GM12878 (cell line): ENCODE measurements around the gene HOXD9. TPM values are rescaled to one million over a fixed set of nuclear protein-coding genes. Genes with fewer than 3 reads are reported as not detected.

Experiments
- ATAC-seq: fragments of 200-7000 bp; cut with Tn5 transposase; 3 replicates; pipeline ENCODE4 v1.9.1; 2020; ENCODE audit warnings: mild to moderate bottlenecking, moderate library complexity
- BruUV-seq: library from RNA; stranded (reverse); fragments of 400-500 nt; replicated peaks from 2 replicates; lab custom pipeline; 2021; lab: Mats Ljungman, UMichigan
- CTCF ChIA-PET: fragments of 300-600 bp; sonication (Branson Sonifier 250); formaldehyde crosslinking; extraction: SDS; loops from one replicate; lab custom pipeline; 2021; ENCODE audit warnings: inconsistent platforms; lab: Yijun Ruan, JAX
- POLR2A ChIA-PET: fragments of 350-600 bp; formaldehyde crosslinking; extraction: SDS; loops from one replicate; lab custom pipeline; 2021; ENCODE audit warnings: inconsistent platforms; lab: Charles Lee
- RAD21 ChIA-PET: fragments of 300-600 bp; sonication (Branson Sonifier 250); formaldehyde crosslinking; loops from one replicate; lab custom pipeline; 2023; ENCODE audit warnings: antibody characterized with exemption; ENCODE audit not compliant: unreplicated experiment; lab: Charles Lee
- SMC1A ChIA-PET: fragments of 300-600 bp; sonication (Branson Sonifier 250); formaldehyde crosslinking; loops from one replicate; lab custom pipeline; 2023; ENCODE audit not compliant: unreplicated experiment, uncharacterized antibody; lab: Charles Lee
- DNase-seq: peaks from one replicate; pipeline ENCODE4 v3.0.0-alpha.2; 2011; ENCODE audit warnings: low read depth, low spot score
- FAIRE-seq: peaks from 3 replicates; lab custom pipeline; 2011; peaks lifted over from hg19 to GRCh38; lab: Jason Lieb, UNC
- H2AFZ ChIP-seq: 2 replicates; pipeline ENCODE4 v1.6.0; 2011; ENCODE audit warnings: low read depth, low read length, control low read depth; ENCODE audit not compliant: control insufficient read depth
- H3K27ac ChIP-seq: 2 replicates; pipeline ENCODE4 v1.5.1; 2011; ENCODE audit warnings: control low read depth; ENCODE audit not compliant: control insufficient read depth, insufficient read depth
- H3K27me3 ChIP-seq, 2 experiments: replicated peaks in 1 of 2; 2 replicates each; pipeline versions ENCODE4 v1.6.0 to v1.6.1; 2011; ENCODE audit warnings: low read length in 1 of 2; ENCODE audit not compliant: control insufficient read depth in 2 of 2, insufficient read depth in 2 of 2
- H3K36me3 ChIP-seq, 2 experiments: 2 replicates each; pipeline ENCODE4 v1.5.1; 2011; ENCODE audit warnings: low read length in 1 of 2; ENCODE audit not compliant: control insufficient read depth in 2 of 2, insufficient read depth in 2 of 2
- H3K4me1 ChIP-seq: 2 replicates; pipeline ENCODE4 v1.6.1; 2011; ENCODE audit warnings: mild to moderate bottlenecking, low read length, moderate library complexity, mixed read lengths; ENCODE audit not compliant: control insufficient read depth, insufficient read depth
- H3K4me2 ChIP-seq: 2 replicates; pipeline ENCODE4 v1.6.0; 2011; ENCODE audit warnings: control low read depth; ENCODE audit not compliant: control insufficient read depth, insufficient read depth
- H3K4me3 ChIP-seq: fragments of 200-600 bp; sonication (generic); 2 replicates; pipeline ENCODE4 v1.5.1; 2016
- H3K79me2 ChIP-seq: 2 replicates; pipeline ENCODE4 v1.6.0; 2011; ENCODE audit warnings: low read length; ENCODE audit not compliant: control insufficient read depth, insufficient read depth
- H3K9ac ChIP-seq: 2 replicates; pipeline ENCODE4 v1.8.0; 2011; ENCODE audit warnings: low read length, control low read depth, mixed read lengths; ENCODE audit not compliant: control insufficient read depth, insufficient read depth
- H3K9me3 ChIP-seq: replicated peaks from 3 replicates; pipeline ENCODE4 v1.5.1; 2011; ENCODE audit warnings: mild to moderate bottlenecking, low read length; ENCODE audit not compliant: control insufficient read depth, insufficient read depth
- H4K20me1 ChIP-seq: 2 replicates; pipeline ENCODE4 v1.6.0; 2011; ENCODE audit not compliant: control insufficient read depth, insufficient read depth
- CHD4 ChIP-seq: fragments of 200-600 bp; sonication (generic); IDR thresholded peaks from 2 replicates; pipeline ENCODE4 v1.6.1; 2016; ENCODE audit warnings: mild to moderate bottlenecking
- GATAD2B ChIP-seq: fragments of 450-650 bp; conservative IDR thresholded peaks from 2 replicates; pipeline ENCODE4 v1.6.1; 2017; ENCODE audit warnings: low read depth, mild to moderate bottlenecking, moderate library complexity
- SMAD5 ChIP-seq: IDR thresholded peaks from 2 replicates; pipeline ENCODE4 v1.6.1; 2016; ENCODE audit warnings: antibody characterized with exemption, low read depth
- SPI1 ChIP-seq: IDR thresholded peaks from 2 replicates; pipeline ENCODE4 v1.6.1; 2011; ENCODE audit warnings: low read depth, mild to moderate bottlenecking, low read length, moderate library complexity, borderline replicate concordance; ENCODE audit not compliant: insufficient read depth
- SUZ12 ChIP-seq: fragments of 200-600 bp; sonication (generic); IDR thresholded peaks from one replicate; pipeline ENCODE4 v1.6.1; 2018; ENCODE audit warnings: antibody characterized with exemption, mild to moderate bottlenecking; ENCODE audit not compliant: unreplicated experiment
- WGBS: methylation state at CpG from one replicate; pipeline ENCODE4 v1.1.6; 2016; ENCODE audit warnings: low lambda C conversion rate; ENCODE audit not compliant: insufficient replicate concordance, insufficient coverage; ENCODE audit errors: missing lambda C conversion rate; 5-methylcytosine and 5-hydroxymethylcytosine counted together
- in situ Hi-C: fragments of 300-500 bp; cut with MboI; formaldehyde crosslinking; loops from 9 replicates; pipeline ENCODE4 v1.14.3; 2018; ENCODE audit warnings: mixed read lengths
- intact Hi-C: fragments of 100-400 bp; cut with micrococcal nuclease; formaldehyde crosslinking; loops from one replicate; pipeline ENCODE4 v1.14.2; 2022; ENCODE audit not compliant: unreplicated experiment
- polyA plus RNA-seq, 11 experiments: library from polyadenylated mRNA; depleted of rRNA in 4 of 11; unstranded in 6 of 11; stranded (reverse) in 5 of 11; fragments of >200 nt; fragmentation: Nextera tagmentation in 4 of 11; fragmentation: Illumina TruSeq in 1 of 11; extraction: Ambion mirVana in 4 of 11; extraction: Trizol in 1 of 11; gene quantifications; 1 replicate in 1 of 11; 2 replicates in 10 of 11; pipeline versions ENCODE4 v1.2.1 to v1.2.3, GENCODE V29; 2011 to 2016; ENCODE audit warnings: inconsistent platforms in 2 of 11, missing spikeins in 2 of 11, low read depth in 1 of 11
- total RNA-seq, 4 experiments: library from RNA; depleted of rRNA in 3 of 4; stranded (reverse); fragments of >200 nt in 3 of 4; fragmentation: Illumina TruSeq in 1 of 4; extraction: Trizol in 1 of 4; gene quantifications; 2 replicates each; pipeline versions ENCODE4 v1.2.1 to v1.2.3, GENCODE V29; 2013 to 2021

The HOXD9 gene
- total and polyA plus RNA-seq, 10 of the 15 experiments (the other 5 are each of a cell fraction or from before 2014, with no cell fraction given) = not detected

DNA sequence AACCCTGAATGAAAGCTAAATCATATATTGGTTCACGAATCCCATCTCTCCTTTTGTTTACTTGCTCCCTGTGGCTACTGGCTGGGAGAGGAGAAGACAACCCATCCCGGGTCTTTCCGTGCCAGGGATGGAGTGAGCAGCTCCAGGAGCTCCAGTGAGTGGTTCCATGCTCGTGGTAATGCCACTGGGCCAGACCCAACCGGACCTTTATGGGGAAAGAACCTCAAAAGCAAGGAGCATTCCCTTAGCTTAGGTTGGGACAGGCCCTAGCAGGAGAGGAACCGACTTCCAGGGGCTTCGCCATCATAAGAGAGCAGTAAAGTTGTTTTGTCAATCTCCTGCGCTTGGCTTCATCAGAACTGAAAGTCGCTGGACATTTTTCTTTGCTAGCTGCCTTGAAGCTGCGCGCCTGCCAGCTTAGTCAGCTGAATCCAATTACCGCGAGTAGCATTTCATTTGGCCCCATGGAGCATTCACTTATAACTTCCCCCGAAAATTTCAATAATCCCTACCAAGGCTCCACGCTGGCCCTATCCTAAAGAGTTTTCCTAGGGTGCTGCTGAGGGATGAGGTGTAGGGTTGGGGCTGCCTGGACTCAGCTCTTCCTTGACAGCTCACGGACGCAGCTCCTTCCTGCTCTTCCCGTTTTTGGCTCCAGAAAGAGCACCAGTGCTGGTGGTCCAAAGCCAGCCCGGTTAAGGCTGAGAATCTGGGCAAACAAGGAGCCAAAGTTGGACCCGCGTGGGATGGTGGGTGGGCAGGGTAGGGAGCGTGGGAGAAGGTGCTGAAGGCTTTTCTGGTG lies 39.5 kb downstream of the HOXD9 start (continued):
- no peak for TF ChIP-seq SPI1

DNA sequence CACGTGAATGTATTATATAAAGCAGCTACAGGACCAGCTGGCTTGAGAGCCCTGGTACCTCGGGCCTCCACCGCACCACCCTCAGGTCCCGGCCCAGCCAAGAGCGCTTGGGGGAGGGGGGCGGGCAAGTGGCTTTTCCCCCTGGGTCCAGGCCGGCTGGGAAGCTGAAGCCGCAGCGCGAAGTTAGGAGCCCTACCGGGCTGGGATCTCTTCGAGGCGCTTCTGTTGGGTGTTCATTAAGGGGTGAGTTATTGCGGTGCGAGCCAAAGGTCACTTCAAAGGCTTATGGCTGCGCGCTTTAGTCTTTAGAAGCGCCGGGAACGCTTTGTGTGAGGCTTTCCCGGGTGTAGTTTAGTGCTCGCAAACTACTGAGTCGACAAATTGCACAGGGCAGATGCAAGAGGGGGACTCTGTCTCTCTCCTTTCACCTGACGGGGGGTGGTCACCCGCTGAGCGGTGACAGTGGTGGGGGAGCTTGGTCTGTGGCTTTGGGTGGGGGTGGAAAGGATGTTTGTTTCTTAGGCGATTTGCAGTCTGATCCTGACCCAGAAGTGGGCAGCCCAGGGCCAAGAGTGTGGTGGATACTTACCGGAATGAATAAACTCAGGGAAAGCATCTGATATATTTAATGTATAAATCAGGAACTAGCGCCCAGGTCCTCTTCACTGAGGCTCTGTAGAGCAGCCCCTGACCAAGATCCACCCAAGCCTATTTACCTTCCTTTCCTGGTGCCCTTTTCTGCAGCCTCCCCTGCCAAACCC lies 40.6 kb downstream of the HOXD9 start:
- ChIA-PET POLR2A (no interaction called here), CTCF (interaction anchor here (0.6 kb wide), 1 partner anchor 476 kb away, joined by 3 read pairs; no protein-coding TSS in a partner anchor), SMC1A (no interaction called here)
- intact Hi-C loops = no loop called here
- H3K4me3 ChIP-seq = no peak overlapping the region
- DNase-seq = no peak
- peaks cover 2% of the 10 kb centered on the region; the same call in 2 of the 3 replicates for H3K9me3 ChIP-seq
- no peaks in the 10 kb centered on the region for H3K79me2 ChIP-seq
- TF ChIP-seq SUZ12 (peak; percentile 64), SMAD5 (no peak), GATAD2B (no peak), CHD4 (no peak)
- TF ChIP-seq, all 136 proteins: peak for 1
- FAIRE-seq (no peak), ATAC-seq (no peak)
- Histone ChIP-seq H3K27ac (no peak overlapping the region), H3K9ac (no peak overlapping the region), H2AFZ (no peak overlapping the region), H3K36me3 (no peaks in the 10 kb centered on the region), H3K4me1 (no peaks in the 10 kb centered on the region), H4K20me1 (no peaks in the 10 kb centered on the region), H3K27me3 (peaks cover 18 to 29% of the 10 kb centered on the region in 2 experiments), H3K4me2 (no peak overlapping the region)
- BruUV-seq = no TSS peak
- 22% methylated on average over 29 of the region's 29 CpGs for WGBS
- in situ Hi-C loops = no loop called here
- RAD21 ChIA-PET = no interaction called here
